ENCODE data around the gene FTCD. TPM values are rescaled to one million over a fixed set of nuclear protein-coding genes. Genes with fewer than 3 reads are reported as not detected.

Gene FTCD
- total and polyA plus RNA-seq, 2 of the 8 experiments (the other 6 are each of a cell fraction or from before 2014, with no cell fraction given), result 3.3 to 4.9 TPM

- peaks cover 0 to 4% (median 0%) of the 10 kb centered on the region in 4 experiments; a peak in 2 of 7 replicates for H3K4me1 ChIP-seq (replicated peaks in 1 of 4; ENCODE audit: control insufficient read depth in 3 of 4, insufficient read depth in 4 of 4, low read length in 3 of 4)
- DNase-seq (ENCODE audit: low read depth in 1 of 2, low spot score in 2 of 2), result no peak
- peaks cover 10% of the 10 kb centered on the region; the same call in 1 of the 2 replicates for H3K79me1 ChIP-seq (ENCODE audit: low read depth, low read length)
- WGBS, 2 experiments (ENCODE audit: extremely low coverage in 1 of 2, insufficient coverage in 1 of 2, insufficient read length in 1 of 2, insufficient replicate concordance in 2 of 2, low coverage in 1 of 2, low lambda C conversion rate in 2 of 2, missing lambda C conversion rate in 1 of 2), result 86% methylated on average over 4 of the region's 4 CpGs; no CpG with 5 or more reads in 1 of the 2 experiments
- CTCF ChIA-PET (ENCODE audit: partially characterized antibody), result interaction anchor here (1.1 to 1.5 kb wide), 2 partner anchors 8 to 43 kb away, joined by 3 read pairs; no protein-coding TSS in a partner anchor
- FAIRE-seq, result no peak
- H3K23ac ChIP-seq (ENCODE audit: insufficient read length), result no peak overlapping the region
- H3K4ac ChIP-seq (replicated peaks; ENCODE audit: insufficient read length, low read depth, low read length), result no peak overlapping the region
- no peak overlapping the region for H3K4me3 ChIP-seq (ENCODE audit: extremely low read depth in 1 of 4, insufficient read depth in 2 of 4, low read depth in 3 of 4, low read length in 4 of 4)
- H3K23me2 ChIP-seq (ENCODE audit: low read depth, low read length), result peaks cover 10% of the 10 kb centered on the region; the same call in 1 of the 2 replicates
- H3K27ac ChIP-seq (ENCODE audit: low read depth, low read length), result no peak overlapping the region
- H3K79me2 ChIP-seq (ENCODE audit: control insufficient read depth in 1 of 2, insufficient read depth in 2 of 2, low read length in 2 of 2), result peaks cover 0 to 10% of the 10 kb centered on the region in 2 experiments; a peak in 2 of 4 replicates
- H2BK15ac ChIP-seq (ENCODE audit: low read length), result no peak overlapping the region
- H3K27me3 ChIP-seq (replicated peaks in 1 of 4; ENCODE audit: control insufficient read depth in 3 of 4, extremely low read depth in 1 of 4, insufficient read depth in 3 of 4, low read length in 3 of 4), result peaks cover 0 to 14% (median 9%) of the 10 kb centered on the region in 4 experiments; a peak in 6 of 7 replicates
- no peak overlapping the region for H2BK5ac ChIP-seq (ENCODE audit: low read depth, low read length)
- H3K14ac ChIP-seq (ENCODE audit: insufficient read length), result no peak overlapping the region
- H2BK120ac ChIP-seq (replicated peaks; ENCODE audit: low read depth, low read length), result no peak overlapping the region
- H2AK5ac ChIP-seq (ENCODE audit: low read depth, low read length), result peak overlapping the region; percentile 69; the same call in 1 of the 2 replicates
- H3K18ac ChIP-seq (ENCODE audit: extremely low read depth, low read length), result no peak overlapping the region
- no peak overlapping the region for H2AFZ ChIP-seq (ENCODE audit: low read length)
- no peak overlapping the region for H3K56ac ChIP-seq (replicated peaks; ENCODE audit: insufficient read length, low read depth, low read length)
- H3K9ac ChIP-seq (replicated peaks in 1 of 4; ENCODE audit: extremely low read depth in 1 of 4, low read depth in 3 of 4, low read length in 3 of 4), result no peak overlapping the region
- TF ChIP-seq CEBPB (IDR thresholded peaks at IDR 0.05; ENCODE audit: low read depth, low read length) (no peak), SIRT6 (IDR thresholded peaks at IDR 0.05; ENCODE audit: low read length) (no peak), SAP30 (IDR thresholded peaks at IDR 0.05; ENCODE audit: insufficient read depth, insufficient replicate concordance, low read length) (no peak), E2F6 (IDR thresholded peaks at IDR 0.05) (no peak), YY1 (IDR thresholded peaks at IDR 0.05; ENCODE audit: low read depth, low read length) (no peak), GTF2F1 (IDR thresholded peaks at IDR 0.05; ENCODE audit: borderline replicate concordance, low read depth, low read length) (no peak), MAX (IDR thresholded peaks at IDR 0.05) (no peak), KDM4A (IDR thresholded peaks at IDR 0.05; ENCODE audit: low read depth, low read length, severe bottlenecking) (no peak), PHF8 (conservative IDR thresholded peaks at IDR 0.05; ENCODE audit: low read depth, low read length) (no peak), CBX5 (IDR thresholded peaks at IDR 0.05; ENCODE audit: low read depth, low read length) (no peak), NANOG (IDR thresholded peaks at IDR 0.05; ENCODE audit: insufficient read depth, low read depth, low read length, poor library complexity, severe bottlenecking) (no peak), MAFK (IDR thresholded peaks at IDR 0.05; ENCODE audit: low read depth, low read length) (no peak), TEAD4 (IDR thresholded peaks at IDR 0.05; ENCODE audit: low read depth, low read length) (no peak)
- H4K8ac ChIP-seq (ENCODE audit: extremely low read depth, insufficient read depth, low read length), result no peak overlapping the region
- H2BK20ac ChIP-seq (ENCODE audit: low read length), result no peak overlapping the region
- peaks cover 0 to 10% of the 10 kb centered on the region in 2 experiments; a peak in 1 of 4 replicates for H3K9me3 ChIP-seq (ENCODE audit: insufficient read depth in 2 of 2, low read depth in 1 of 2, low read length in 1 of 2)
- POLR2A ChIA-PET (ENCODE audit: partially characterized antibody), result no interaction called here
- no peak overlapping the region for H3K4me2 ChIP-seq (ENCODE audit: insufficient read depth in 1 of 2, low read depth in 2 of 2, low read length in 2 of 2)
- no peaks in the 10 kb centered on the region for H3K36me3 ChIP-seq (ENCODE audit: control insufficient read depth in 2 of 4, insufficient read depth in 4 of 4, low read length in 3 of 4)
- H4K91ac ChIP-seq (replicated peaks; ENCODE audit: insufficient read length, low read length), result no peak overlapping the region
- no peak overlapping the region for H2BK12ac ChIP-seq (ENCODE audit: low read depth, low read length)
- no peak overlapping the region for H4K5ac ChIP-seq (ENCODE audit: insufficient read length, low read depth, low read length)
- H4K20me1 ChIP-seq (replicated peaks in 1 of 2; ENCODE audit: control insufficient read depth in 1 of 2, insufficient read depth in 2 of 2, low read length in 2 of 2), result peaks cover 0 to 9% of the 10 kb centered on the region in 2 experiments
Observed at GRCh38 chr21:46100906-46101305, 54.5 kb downstream of the FTCD start.

Measured in H1 (cell line).